Fibroblast of the aortic adventitia (primary cell): ENCODE results near the gene ZPLD1. TPM values are rescaled to one million over a fixed set of nuclear protein-coding genes. Genes with fewer than 3 reads are reported as not detected.

ENCODE experiments used
- DNase-seq: peaks from one replicate; pipeline ENCODE4 v3.0.0-alpha.2; 2010; ENCODE audit warnings: low read depth
- H3K4me3 ChIP-seq: 2 replicates; pipeline ENCODE4 v1.5.1; 2011; ENCODE audit warnings: low read depth, mild to moderate bottlenecking, control low read depth, low read length, moderate library complexity
- CTCF ChIP-seq: IDR thresholded peaks from 2 replicates; pipeline ENCODE4 v1.5.1; 2011; ENCODE audit warnings: mild to moderate bottlenecking, low read length, control low read depth, inconsistent platforms; ENCODE audit not compliant: insufficient read depth
- total RNA-seq: library from RNA; depleted of rRNA; stranded (reverse); fragments of >200 nt; gene quantifications from 2 replicates; pipeline ENCODE4 v1.2.3, GENCODE V29; 2012; ENCODE audit warnings: low replicate concordance

ZPLD1 gene
- total RNA-seq, 1 donor, result 0.45 TPM

GRCh38 chr3:102444101-102444500 lies 9.3 kb downstream of the ZPLD1 start:
- peak; percentile 56 for DNase-seq
- no peak for TF ChIP-seq CTCF
- H3K4me3 ChIP-seq, result no peak overlapping the region

GRCh38 chr3:102447272-102447671 lies 12.5 kb downstream of the ZPLD1 start:
- no peak for TF ChIP-seq CTCF
- peak; percentile 43 for DNase-seq
- no peak overlapping the region for H3K4me3 ChIP-seq

- no peak for TF ChIP-seq CTCF
- H3K4me3 ChIP-seq, result no peak overlapping the region
- DNase-seq, result peak; percentile 2
These were observed 14.5 kb downstream of the ZPLD1 start for GRCh38 chr3:102449341-102449740.

GRCh38 chr3:102449930-102450329 lies 15.1 kb downstream of the ZPLD1 start:
- no peak overlapping the region for H3K4me3 ChIP-seq
- no peak for TF ChIP-seq CTCF
- no peak for DNase-seq

GRCh38 chr3:102450976-102451375 lies 16.2 kb downstream of the ZPLD1 start:
- TF ChIP-seq CTCF, result no peak
- H3K4me3 ChIP-seq, result no peak overlapping the region
- DNase-seq, result no peak

GRCh38 chr3:102451543-102451942 lies 16.7 kb downstream of the ZPLD1 start:
- no peak for DNase-seq
- TF ChIP-seq CTCF, result no peak
- no peak overlapping the region for H3K4me3 ChIP-seq

GRCh38 chr3:102454181-102454580 lies 19.4 kb downstream of the ZPLD1 start:
- no peak for DNase-seq
- H3K4me3 ChIP-seq, result no peak overlapping the region
- TF ChIP-seq CTCF, result no peak
